K562 treated with DMSO at 1 percent for 4 hours (cell line): ENCODE results near the gene CST1. TPM values are rescaled to one million over a fixed set of nuclear protein-coding genes. Genes with fewer than 3 reads are reported as not detected.

Experiments used
- total RNA-seq: library from RNA; unstranded; fragments of 300-600 nt; gene quantifications from 2 replicates; pipeline ENCODE4 v1.2.3, GENCODE V29; 2022; ENCODE audit not compliant: insufficient read depth

Gene CST1
- total RNA-seq: not detected in 2 replicates

GRCh38 chr20:23750786-23751185 is at the start of gene CST1:
Gene CST1, minus strand, starts transcription at chr20:23750935. Its CDS starts 69 bp downstream, at chr20:23750866.

Other genes starting within 250 kb of the CST1 start
- not detected in 2 replicates for gene CST9L, start 182.5 kb downstream of the CST1 start, total RNA-seq
- not detected in 2 replicates for gene CST9, start 145.0 kb downstream of the CST1 start, total RNA-seq
- gene CST3, start 113.0 kb downstream of the CST1 start, total RNA-seq: 296 and 302 TPM in 2 replicates
- gene CST4, start 61.9 kb downstream of the CST1 start, total RNA-seq: not detected in 2 replicates
- gene CST2, start 75.8 kb upstream of the CST1 start, total RNA-seq: not detected in 2 replicates
- gene CST5, start 128.8 kb upstream of the CST1 start, total RNA-seq: not detected in 2 replicates
- not detected in 2 replicates for gene GGTLC1, start 237.8 kb upstream of the CST1 start, total RNA-seq